ENCODE results near the gene SYNPO2.
"Not testable (repeated sequence)": the region's sequence is repeated elsewhere in the genome, so short reads cannot be mapped to it uniquely, and the experiment has no call there.

SYNPO2 gene

GRCh38 chr4:118974758-118975157 is 86.1 kb downstream of the SYNPO2 start:
- DNase-seq (ENCODE audit: low spot score), result no peak

GRCh38 chr4:118975449-118976192 is 87.0 kb downstream of the SYNPO2 start:
- DNase-seq (ENCODE audit: low spot score), result no peak

GRCh38 chr4:118976193-118976560 is 87.5 kb downstream of the SYNPO2 start:
- DNase-seq (ENCODE audit: low spot score), result not testable (repeated sequence)

- DNase-seq (ENCODE audit: low spot score), result not testable (repeated sequence)
Observed at GRCh38 chr4:118977100-118977499, 88.4 kb downstream of the SYNPO2 start.

- DNase-seq (ENCODE audit: low spot score), result no peak
Observed at GRCh38 chr4:118979712-118980111, 91.1 kb downstream of the SYNPO2 start.

- DNase-seq (ENCODE audit: low spot score), result no peak
Observed at GRCh38 chr4:118981171-118981838, 92.7 kb downstream of the SYNPO2 start.

- DNase-seq (ENCODE audit: low spot score), result peak; percentile 81
Observed at GRCh38 chr4:118981839-118982381, 93.3 kb downstream of the SYNPO2 start.

GRCh38 chr4:118983293-118983692 is 94.6 kb downstream of the SYNPO2 start:
- DNase-seq (ENCODE audit: low spot score), result no peak

GRCh38 chr4:118983831-118984230 is 95.2 kb downstream of the SYNPO2 start:
- DNase-seq (ENCODE audit: low spot score), result no peak

- no peak for DNase-seq (ENCODE audit: low spot score)
Observed at GRCh38 chr4:118985170-118986000, 96.7 kb downstream of the SYNPO2 start.

- no peak for DNase-seq (ENCODE audit: low spot score)
Observed at GRCh38 chr4:118987959-118988634, 99.4 kb downstream of the SYNPO2 start.

GRCh38 chr4:118988635-118988972 is 100.0 kb downstream of the SYNPO2 start:
- DNase-seq (ENCODE audit: low spot score), result no peak

- DNase-seq (ENCODE audit: low spot score), result peak; percentile 79
Observed at GRCh38 chr4:118989098-118990080, 100.7 kb downstream of the SYNPO2 start.

- no peak for DNase-seq (ENCODE audit: low spot score)
Observed at GRCh38 chr4:118991686-118992085, 103.0 kb downstream of the SYNPO2 start.

- DNase-seq (ENCODE audit: low spot score), result no peak
Observed at GRCh38 chr4:118992149-118992548, 103.5 kb downstream of the SYNPO2 start.

- no peak for DNase-seq (ENCODE audit: low spot score)
Observed at GRCh38 chr4:118993333-118993732, 104.7 kb downstream of the SYNPO2 start.

- DNase-seq (ENCODE audit: low spot score), result no peak
Observed at GRCh38 chr4:118994030-118994429, 105.4 kb downstream of the SYNPO2 start.

- no peak for DNase-seq (ENCODE audit: low spot score)
Observed at GRCh38 chr4:118995693-118996391, 107.2 kb downstream of the SYNPO2 start.

- no peak for DNase-seq (ENCODE audit: low spot score)
Observed at GRCh38 chr4:118997601-118998000, 108.9 kb downstream of the SYNPO2 start.

GRCh38 chr4:118999919-119000318 is 111.3 kb downstream of the SYNPO2 start:
- DNase-seq (ENCODE audit: low spot score), result no peak
